HepG2 (cell line): Measurements from ENCODE around the gene TEX55. TPM values are rescaled to one million over a fixed set of nuclear protein-coding genes. Genes with fewer than 3 reads are reported as not detected.

ENCODE experiments used
- ATAC-seq: fragments of 200-7000 bp; cut with Tn5 transposase; 3 replicates; pipeline ENCODE4 v1.9.1; 2020; ENCODE audit warnings: mild to moderate bottlenecking, moderate library complexity
- BruUV-seq: library from RNA; stranded (reverse); fragments of 400-500 nt; replicated peaks from 2 replicates; lab custom pipeline; 2021; lab: Mats Ljungman, UMichigan
- CTCF ChIA-PET: fragments of 300-600 bp; formaldehyde crosslinking; extraction: SDS; loops from one replicate; lab custom pipeline; 2021; ENCODE audit warnings: low total read pairs, inconsistent platforms, low intra/inter-chr PET ratio; lab: Yijun Ruan, JAX
- POLR2A ChIA-PET: fragments of 350-600 bp; sonication (Branson Sonifier 250); formaldehyde crosslinking; loops from one replicate; lab custom pipeline; 2020; ENCODE audit warnings: antibody characterized with exemption, inconsistent platforms; lab: Yijun Ruan, JAX
- DNase-seq: peaks from one replicate; pipeline ENCODE4 v3.0.0-alpha.2; 2015; ENCODE audit warnings: low spot score
- FAIRE-seq: peaks from 3 replicates; lab custom pipeline; 2011; peaks lifted over from hg19 to GRCh38; lab: Jason Lieb, UNC
- H2AFZ ChIP-seq: one replicate; pipeline ENCODE4 v1.6.1; 2011; ENCODE audit warnings: low read length, inconsistent platforms
- H3K27ac ChIP-seq: fragments of 300-600 bp; 3 replicates; pipeline ENCODE4 v1.8.0; 2011; ENCODE audit warnings: mixed run types, mild to moderate bottlenecking, mixed read lengths, low read length, inconsistent platforms; ENCODE audit not compliant: insufficient read depth; ENCODE audit errors: extremely low read length
- H3K27me3 ChIP-seq, 2 experiments: fragments of 200-600 bp in 1 of 2; 2 replicates in 1 of 2; 3 replicates in 1 of 2; pipeline versions ENCODE4 v1.6.0 to v1.8.0; 2011; ENCODE audit warnings: low read length in 2 of 2, mild to moderate bottlenecking in 2 of 2, moderate library complexity in 2 of 2, inconsistent platforms in 1 of 2; ENCODE audit not compliant: insufficient read depth in 2 of 2, control insufficient read depth in 1 of 2
- H3K36me3 ChIP-seq, 2 experiments: fragments of 200-600 bp in 1 of 2; replicated peaks in 1 of 2; 2 replicates in 1 of 2; 3 replicates in 1 of 2; pipeline versions ENCODE4 v1.5.1 to v1.8.0; 2011; ENCODE audit warnings: low read length in 2 of 2, inconsistent platforms in 1 of 2; ENCODE audit not compliant: insufficient read depth in 2 of 2, control insufficient read depth in 1 of 2
- H3K4me1 ChIP-seq: 2 replicates; pipeline ENCODE4 v1.5.1; 2012; ENCODE audit warnings: low read length, inconsistent platforms; ENCODE audit not compliant: insufficient read depth
- H3K4me2 ChIP-seq: 2 replicates; pipeline ENCODE4 v1.6.0; 2011; ENCODE audit warnings: low read depth, low read length, inconsistent platforms
- H3K4me3 ChIP-seq, 3 experiments: fragments of 200-600 bp in 1 of 3; sonication (generic), shearing (Covaris generic) in 1 of 3; replicated peaks in 1 of 3; 2 replicates each; pipeline ENCODE4 v1.5.1; 2011 to 2016; ENCODE audit warnings: low read length in 3 of 3, inconsistent platforms in 2 of 3, low read depth in 2 of 3, mild to moderate bottlenecking in 2 of 3, control low read depth in 1 of 3, mixed read lengths in 1 of 3; ENCODE audit not compliant: insufficient read depth in 1 of 3
- H3K79me2 ChIP-seq: one replicate; pipeline ENCODE4 v1.6.1; 2011; ENCODE audit warnings: low read length, inconsistent platforms; ENCODE audit not compliant: insufficient read depth
- H3K9ac ChIP-seq: 2 replicates; pipeline ENCODE4 v1.6.0; 2011; ENCODE audit warnings: mild to moderate bottlenecking, low read depth, low read length, inconsistent platforms; ENCODE audit not compliant: insufficient read depth
- H3K9me3 ChIP-seq: 2 replicates; pipeline ENCODE4 v1.5.1; 2012; ENCODE audit warnings: mild to moderate bottlenecking, low read length
- H4K20me1 ChIP-seq: 2 replicates; pipeline ENCODE4 v1.6.0; 2011; ENCODE audit warnings: inconsistent platforms, mild to moderate bottlenecking, low read length, moderate library complexity; ENCODE audit not compliant: insufficient read depth
- ATF7 ChIP-seq, 2 experiments: fragments of 450-650 bp in 1 of 2; sonication (generic) in 1 of 2; formaldehyde crosslinking in 1 of 2; IDR thresholded peaks; 2 replicates each; pipeline versions ENCODE4 v1.4.0 to v1.6.1; 2016 to 2020; ENCODE audit warnings: antibody characterized with exemption in 1 of 2, mild to moderate bottlenecking in 1 of 2, missing genetic modification reagents in 1 of 2
- BRD4 ChIP-seq: sonication (generic); formaldehyde crosslinking; IDR thresholded peaks from 2 replicates; pipeline ENCODE4 v1.4.0; 2020; ENCODE audit warnings: missing genetic modification reagents
- CREB1 ChIP-seq, 2 experiments: fragments of 450-650 bp in 1 of 2; IDR thresholded peaks; 2 replicates each; pipeline ENCODE4 v1.6.1; 2016 to 2017; ENCODE audit warnings: control low read depth in 1 of 2, mild to moderate bottlenecking in 1 of 2, missing compliant biosample characterization in 1 of 2, missing genetic modification characterization in 1 of 2
- KDM1A ChIP-seq: IDR thresholded peaks from 2 replicates; pipeline ENCODE4 v1.6.1; 2016; ENCODE audit warnings: missing compliant biosample characterization
- SALL2 ChIP-seq: sonication (generic); formaldehyde crosslinking; IDR thresholded peaks from 2 replicates; pipeline ENCODE4 v1.8.1; 2023; ENCODE audit warnings: mild to moderate bottlenecking, missing genetic modification reagents, inconsistent platforms
- ZFP90 ChIP-seq: sonication (generic); formaldehyde crosslinking; IDR thresholded peaks from 2 replicates; pipeline ENCODE4 v1.8.0; 2022; ENCODE audit warnings: missing genetic modification reagents, mild to moderate bottlenecking, inconsistent platforms, borderline replicate concordance
- ZNF34 ChIP-seq: sonication (generic); formaldehyde crosslinking; IDR thresholded peaks from 2 replicates; pipeline ENCODE4 v1.4.0; 2020; ENCODE audit warnings: mild to moderate bottlenecking, missing genetic modification reagents, borderline replicate concordance
- ZNF460 ChIP-seq: sonication (generic); formaldehyde crosslinking; IDR thresholded peaks from 2 replicates; pipeline ENCODE4 v1.5.1; 2020; ENCODE audit warnings: missing genetic modification reagents, mild to moderate bottlenecking, borderline replicate concordance
- WGBS: methylation state at CpG from one replicate; pipeline ENCODE4 v1.1.6; 2017; ENCODE audit warnings: low lambda C conversion rate; 5-methylcytosine and 5-hydroxymethylcytosine counted together
- in situ Hi-C: cut with HindIII; loops from 2 replicates; pipeline ENCODE4 v1.10.0; 2017; ENCODE audit warnings: low pct_unique_long_range_greater_than_20kb; ENCODE audit not compliant: extremely low pct_ligation_motif_present
- intact Hi-C: fragments of 100-400 bp; cut with micrococcal nuclease; formaldehyde crosslinking; loops from one replicate; pipeline ENCODE4 v1.10.0; 2022; ENCODE audit not compliant: unreplicated experiment
- polyA plus RNA-seq, 8 experiments: library from polyadenylated mRNA; depleted of rRNA in 3 of 8; stranded (reverse) in 7 of 8; unstranded in 1 of 8; fragments of >200 nt; fragmentation: Illumina TruSeq in 4 of 8; extraction: Trizol in 4 of 8; gene quantifications; 2 replicates each; pipeline versions ENCODE4 v1.2.1 to v1.2.3, GENCODE V29; 2011 to 2016; ENCODE audit warnings: low read depth in 4 of 8, missing spikeins in 1 of 8, mixed read lengths in 1 of 8; ENCODE audit not compliant: insufficient read depth in 1 of 8
- total RNA-seq, 5 experiments: library from RNA; depleted of rRNA; stranded (reverse); fragments of >200 nt; fragmentation: Illumina TruSeq; extraction: Trizol; gene quantifications; 2 replicates each; pipeline ENCODE4 v1.2.3, GENCODE V29; 2016; ENCODE audit warnings: low read depth in 1 of 5

TEX55 gene
- total and polyA plus RNA-seq, 2 of the 13 experiments (the other 11 are each of a cell fraction or from before 2014, with no cell fraction given): not detected

- TF ChIP-seq ZNF34 (CRISPR knock-in tag) (no peak), BRD4 (CRISPR knock-in tag) (no peak), SALL2 (CRISPR knock-in tag) (no peak), KDM1A (CRISPR knock-in tag) (no peak), ZNF460 (no peak)
- TF ChIP-seq, all 625 proteins: peak for 0
Measured at GRCh38 chr3:119148493-119149180, 2.7 kb downstream of the TEX55 start (continued).

GRCh38 chr3:119149484-119149883 is 3.5 kb downstream of the TEX55 start:
- H3K9ac ChIP-seq: no peak overlapping the region
- no peak overlapping the region for H3K27ac ChIP-seq
- H3K9me3 ChIP-seq: peaks cover 3% of the 10 kb centered on the region; the same call in 1 of the 2 replicates
- H3K4me1 ChIP-seq: no peaks in the 10 kb centered on the region
- no peaks in the 10 kb centered on the region for H3K27me3 ChIP-seq
- ChIA-PET POLR2A (interaction anchor here (1.0 kb wide), 1 partner anchor 91 kb away, joined by 3 read pairs; the partner anchor contains the start of gene B4GALT4), CTCF (no interaction called here)
- TF ChIP-seq ATF7 (IDR thresholded peaks at IDR 0.05): peak; percentile 96
- TF ChIP-seq ATF7 (CRISPR knock-in tag; IDR thresholded peaks at IDR 0.05): no peak
- peak; percentile 98 for TF ChIP-seq CREB1 (IDR thresholded peaks at IDR 0.05)
- no peak for TF ChIP-seq CREB1 (CRISPR knock-in tag; IDR thresholded peaks at IDR 0.05)
- TF ChIP-seq ZFP90 (CRISPR knock-in tag): no peak
- intact Hi-C loops: no loop called here
- no peaks in the 10 kb centered on the region for H4K20me1 ChIP-seq
- no peaks in the 10 kb centered on the region for H3K79me2 ChIP-seq
- H2AFZ ChIP-seq: no peak overlapping the region
- in situ Hi-C loops: loop anchor here (5.0 to 25.0 kb wide), 2 partner anchors 98 to 538 kb away; partner anchors contain the start of gene COX17
- H3K4me2 ChIP-seq: no peak overlapping the region
- WGBS: 2% methylated on average over 4 of the region's 4 CpGs
- ATAC-seq (no peak), FAIRE-seq (no peak), DNase-seq (no peak)
- no peaks in the 10 kb centered on the region for H3K36me3 ChIP-seq
- no peak overlapping the region for H3K4me3 ChIP-seq
- no TSS peak for BruUV-seq
